ENCODE results near the gene SBDS.
"Not testable (repeated sequence)": the region's sequence is repeated elsewhere in the genome, so short reads cannot be mapped to it uniquely, and the experiment has no call there.

Gene SBDS

DNA sequence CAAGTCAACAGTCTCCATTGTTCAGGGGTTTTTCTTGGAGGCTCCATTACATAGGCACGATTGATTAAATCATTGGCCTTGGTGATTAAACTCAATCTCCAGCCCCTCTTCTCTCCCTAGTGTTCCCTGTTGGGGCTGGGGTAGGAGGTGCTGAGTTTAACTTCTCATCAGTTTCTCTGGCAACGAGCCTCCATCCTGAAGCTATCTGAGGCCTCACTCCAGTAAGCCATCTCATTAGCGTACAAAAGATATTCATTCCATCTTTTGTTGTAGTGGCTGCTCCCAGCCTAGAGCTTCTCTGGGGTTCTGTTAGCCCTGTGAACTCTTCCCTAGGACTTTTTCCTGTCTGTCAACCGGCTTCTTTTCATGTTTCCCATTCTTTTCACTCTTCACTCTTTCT is 12.9 kb upstream of the SBDS start:
- Histone ChIP-seq H3K9me3 (no peaks in the 10 kb centered on the region), H3K4me1 (no peaks in the 10 kb centered on the region), H3K4me3 (ENCODE audit: low read depth, low read length) (no peak overlapping the region), H3K27me3 (no peaks in the 10 kb centered on the region), H3K36me3 (peaks cover 11% of the 10 kb centered on the region; the same call in 1 of the 2 replicates)
- no peak for DNase-seq
- TF ChIP-seq, protein P1, sequence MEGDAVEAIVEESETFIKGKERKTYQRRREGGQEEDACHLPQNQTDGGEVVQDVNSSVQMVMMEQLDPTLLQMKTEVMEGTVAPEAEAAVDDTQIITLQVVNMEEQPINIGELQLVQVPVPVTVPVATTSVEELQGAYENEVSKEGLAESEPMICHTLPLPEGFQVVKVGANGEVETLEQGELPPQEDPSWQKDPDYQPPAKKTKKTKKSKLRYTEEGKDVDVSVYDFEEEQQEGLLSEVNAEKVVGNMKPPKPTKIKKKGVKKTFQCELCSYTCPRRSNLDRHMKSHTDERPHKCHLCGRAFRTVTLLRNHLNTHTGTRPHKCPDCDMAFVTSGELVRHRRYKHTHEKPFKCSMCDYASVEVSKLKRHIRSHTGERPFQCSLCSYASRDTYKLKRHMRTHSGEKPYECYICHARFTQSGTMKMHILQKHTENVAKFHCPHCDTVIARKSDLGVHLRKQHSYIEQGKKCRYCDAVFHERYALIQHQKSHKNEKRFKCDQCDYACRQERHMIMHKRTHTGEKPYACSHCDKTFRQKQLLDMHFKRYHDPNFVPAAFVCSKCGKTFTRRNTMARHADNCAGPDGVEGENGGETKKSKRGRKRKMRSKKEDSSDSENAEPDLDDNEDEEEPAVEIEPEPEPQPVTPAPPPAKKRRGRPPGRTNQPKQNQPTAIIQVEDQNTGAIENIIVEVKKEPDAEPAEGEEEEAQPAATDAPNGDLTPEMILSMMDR (IDR thresholded peaks at IDR 0.05; ENCODE audit: low read depth, low read length), result no peak

DNA sequence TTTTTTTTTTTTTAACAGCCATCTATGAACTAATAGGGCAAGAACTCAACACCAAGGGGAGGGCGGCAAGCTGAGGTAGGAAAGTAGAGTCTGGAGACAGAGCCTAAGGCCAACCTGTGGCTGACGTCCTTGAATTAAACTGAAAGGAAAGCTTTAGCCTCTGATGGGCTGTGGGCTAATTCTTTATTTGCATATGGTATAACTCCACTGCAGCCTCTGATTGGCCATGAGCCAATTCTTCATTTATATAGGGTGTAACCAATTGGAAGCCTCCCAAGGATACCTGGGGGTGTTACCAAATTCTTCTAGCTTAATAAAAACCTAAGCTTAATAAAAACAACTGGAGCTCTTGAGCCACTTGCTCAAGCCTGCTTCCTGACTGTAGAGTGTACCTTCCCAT is 11.6 kb upstream of the SBDS start:
- H3K27me3 ChIP-seq, result no peaks in the 10 kb centered on the region
- no peak overlapping the region for H3K4me3 ChIP-seq (ENCODE audit: low read depth, low read length)
- DNase-seq, result no peak
- H3K36me3 ChIP-seq, result peaks cover 11% of the 10 kb centered on the region; the same call in 1 of the 2 replicates
- no peaks in the 10 kb centered on the region for H3K4me1 ChIP-seq
- no peaks in the 10 kb centered on the region for H3K9me3 ChIP-seq
- TF ChIP-seq, protein P1 (IDR thresholded peaks at IDR 0.05; ENCODE audit: low read depth, low read length), result no peak

DNA sequence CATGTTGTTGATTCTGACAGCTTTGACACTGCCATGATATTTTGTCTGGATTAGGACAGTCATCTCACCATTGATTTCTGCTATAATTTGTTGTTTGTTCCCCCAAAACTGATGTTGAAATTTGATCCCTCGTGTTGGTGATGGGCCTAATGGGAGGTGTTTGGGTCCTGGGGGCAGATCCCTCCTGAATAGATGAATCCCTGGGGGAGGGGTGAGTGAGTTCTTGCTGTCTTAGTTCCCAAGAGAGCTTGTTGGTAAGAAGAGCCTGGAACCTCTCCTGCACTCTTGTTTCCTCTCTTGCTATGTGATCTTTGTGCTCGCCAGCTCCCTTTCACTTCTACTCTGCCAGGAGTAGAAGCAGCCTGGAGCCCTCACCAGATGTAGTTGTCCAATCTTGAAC is 8.8 kb upstream of the SBDS start:
- not testable (repeated sequence) for H3K4me1 ChIP-seq; DNase-seq; H3K27me3 ChIP-seq; H3K4me3 ChIP-seq (ENCODE audit: low read depth, low read length); H3K9me3 ChIP-seq; H3K36me3 ChIP-seq

DNA sequence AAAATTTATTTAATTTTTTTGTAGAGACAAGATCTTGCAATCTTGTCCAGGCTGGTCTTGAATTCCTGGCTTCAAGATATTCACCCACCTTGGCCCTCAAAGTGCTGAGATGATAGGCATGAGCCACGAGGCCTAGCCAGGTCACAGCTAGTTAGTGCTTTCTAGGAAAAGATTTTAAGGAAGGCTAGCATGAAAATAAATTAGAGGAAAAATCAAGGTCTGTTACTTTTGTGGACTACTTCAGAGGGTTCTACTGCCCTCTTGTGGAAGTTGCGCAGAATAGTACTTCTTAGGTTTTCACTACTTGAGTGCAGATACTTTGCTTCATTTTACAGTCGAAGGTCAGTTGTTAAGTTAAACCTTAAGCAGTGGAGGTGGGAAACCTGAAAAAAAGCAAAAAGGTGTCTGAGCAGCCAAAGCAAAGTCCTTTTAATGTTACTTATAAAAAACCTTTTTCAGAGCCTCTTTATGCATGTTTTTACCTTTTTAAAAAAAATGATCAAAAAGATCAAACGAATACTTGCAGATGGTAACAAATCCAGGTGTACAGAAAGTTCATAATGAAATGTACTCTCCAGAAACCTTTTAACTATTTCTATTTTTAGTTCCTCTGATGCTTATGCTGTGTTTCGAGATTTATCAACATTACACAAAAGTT is 5.3 kb upstream of the SBDS start:
- not testable (repeated sequence) for H3K36me3 ChIP-seq; H3K9me3 ChIP-seq; H3K4me3 ChIP-seq (ENCODE audit: low read depth, low read length); H3K27me3 ChIP-seq; DNase-seq; H3K4me1 ChIP-seq

DNA sequence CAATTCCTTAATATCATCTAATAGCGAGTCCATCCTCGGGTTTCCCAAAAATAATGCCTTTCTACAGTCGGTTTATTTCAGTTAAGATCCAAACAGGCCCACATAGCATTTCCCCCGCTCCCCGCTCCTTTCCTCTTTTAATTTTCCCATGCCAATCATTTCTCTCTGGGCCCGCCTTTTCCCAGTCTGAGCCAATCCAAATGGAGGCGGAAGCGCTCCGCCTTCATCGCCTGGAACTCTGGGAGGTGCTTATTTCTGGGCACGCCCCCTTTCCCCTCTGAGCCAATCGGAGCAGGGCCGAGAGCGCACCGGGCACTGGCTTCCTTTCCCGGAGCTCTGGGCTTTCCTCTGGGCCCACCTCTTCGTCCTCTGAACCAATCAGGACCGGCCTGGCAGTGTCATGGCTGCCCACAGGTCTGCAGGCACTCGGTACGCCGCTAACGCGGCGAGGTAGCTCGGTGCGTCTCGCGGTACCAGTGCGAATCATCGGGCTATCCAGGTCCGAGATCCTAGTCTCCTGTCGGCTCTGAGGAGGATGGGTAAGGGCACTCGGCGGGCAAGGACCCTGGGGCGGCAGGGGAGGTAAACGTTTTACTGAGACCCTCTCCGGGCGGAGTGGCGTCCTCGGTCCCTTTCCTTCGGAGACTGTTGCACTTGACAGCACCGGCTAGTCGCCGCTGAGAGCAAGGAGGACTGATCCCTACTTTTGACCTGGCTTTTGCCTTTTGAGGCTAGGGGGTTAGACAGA is 1.2 kb upstream of the SBDS start, which contains the start of gene TYW1:
Gene TYW1, plus strand, starts transcription at position 390 of the 748 bp plus-strand sequence. Its CDS starts 146 bp downstream, at position 536.
- not testable (repeated sequence) for H3K27me3 ChIP-seq, H3K4me1 ChIP-seq, H3K9me3 ChIP-seq
- peaks cover 10% of the 10 kb centered on the region for H3K36me3 ChIP-seq
- peak; percentile 98 for DNase-seq
- peak within 1 kb of the TSS; percentile 90 for H3K4me3 ChIP-seq (ENCODE audit: low read depth, low read length)

DNA sequence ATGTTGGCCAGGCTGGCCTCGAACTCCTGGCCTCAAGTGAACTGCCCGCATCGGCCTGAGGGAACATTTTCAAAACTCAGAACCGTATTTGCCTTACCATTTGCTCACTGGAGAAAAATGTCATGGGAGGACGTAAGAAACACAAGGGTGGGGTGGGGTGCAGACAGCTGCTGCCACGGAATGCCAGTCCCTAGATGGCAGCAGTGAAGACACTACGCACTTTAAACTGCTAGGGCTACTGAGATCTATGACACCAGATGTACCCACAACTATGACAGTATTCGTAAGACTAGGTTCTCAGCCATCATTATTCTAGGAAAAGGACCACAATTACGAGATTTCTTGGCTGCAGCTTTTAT is 716 bp downstream of the SBDS start:
- peak; percentile 48 for DNase-seq
- H3K4me3 ChIP-seq (ENCODE audit: low read depth, low read length), result peak overlapping the region; percentile 82
- not testable (repeated sequence) for H3K9me3 ChIP-seq, H3K4me1 ChIP-seq, H3K27me3 ChIP-seq
- TF ChIP-seq, protein P1 (IDR thresholded peaks at IDR 0.05; ENCODE audit: low read depth, low read length), result peak; percentile 47
- peaks cover 14% of the 10 kb centered on the region for H3K36me3 ChIP-seq

DNA sequence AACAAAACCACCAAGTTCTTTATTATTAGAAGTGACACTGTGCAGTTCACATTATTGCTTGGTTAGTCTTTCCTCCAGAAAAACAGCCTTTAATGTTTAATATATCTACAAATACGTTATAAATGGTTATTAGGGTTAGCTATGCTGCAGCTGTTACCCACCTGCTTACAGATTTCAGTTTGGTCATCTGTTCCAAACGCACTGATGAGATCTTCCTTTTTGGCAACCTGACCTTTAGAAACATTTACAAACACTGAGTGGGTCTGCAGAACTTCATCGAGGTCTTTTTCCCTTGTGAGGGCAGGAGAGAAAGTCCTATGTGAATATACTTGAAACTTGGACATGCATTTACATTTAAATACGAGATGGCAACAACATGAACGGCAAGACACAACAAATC is 1.3 kb downstream of the SBDS start:
- H3K36me3 ChIP-seq, result peaks cover 14% of the 10 kb centered on the region
- H3K4me3 ChIP-seq (ENCODE audit: low read depth, low read length), result peak overlapping the region; percentile 82
- not testable (repeated sequence) for DNase-seq, H3K4me1 ChIP-seq, H3K27me3 ChIP-seq, H3K9me3 ChIP-seq

DNA sequence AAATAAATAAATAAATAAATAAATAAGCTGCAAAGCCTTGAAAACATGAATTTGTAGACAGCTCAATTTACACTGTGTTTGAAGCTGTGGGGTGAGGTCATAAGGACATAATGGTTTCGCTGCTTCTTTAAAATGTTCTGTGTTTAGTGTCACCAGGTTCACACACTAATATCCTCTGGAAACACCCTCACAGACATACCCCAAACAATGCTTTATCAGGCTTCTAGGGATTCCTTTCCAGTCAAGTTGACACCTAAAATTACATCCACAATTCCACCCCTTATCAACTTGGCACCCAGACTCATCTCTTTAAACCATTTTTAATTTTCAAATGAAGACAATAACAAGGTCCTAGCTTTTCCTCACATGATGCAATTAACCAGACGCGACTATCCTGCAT is 5.8 kb downstream of the SBDS start:
- not testable (repeated sequence) for H3K9me3 ChIP-seq; H3K4me3 ChIP-seq (ENCODE audit: low read depth, low read length); H3K4me1 ChIP-seq; H3K27me3 ChIP-seq; DNase-seq
- peaks cover 17% of the 10 kb centered on the region for H3K36me3 ChIP-seq

DNA sequence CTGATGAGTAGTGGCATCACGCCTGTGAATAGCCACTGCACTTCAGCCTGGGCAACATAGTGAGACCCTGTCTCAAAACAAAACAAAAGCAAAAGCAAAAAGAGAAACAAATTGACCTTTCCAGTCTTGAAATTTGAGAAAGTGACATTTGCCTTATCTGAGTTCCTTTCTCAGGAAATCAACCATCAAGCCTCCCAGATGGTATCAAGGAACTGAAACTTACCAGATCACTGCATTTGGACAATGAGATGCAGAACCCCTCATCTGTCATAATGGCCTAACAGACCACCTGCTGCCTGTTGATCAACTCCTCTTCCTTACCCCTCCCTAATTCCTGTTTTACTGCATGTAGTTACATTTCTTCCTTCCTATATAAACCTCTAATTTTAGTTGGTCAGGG is 15.1 kb downstream of the SBDS start:
- not testable (repeated sequence) for H3K4me3 ChIP-seq (ENCODE audit: low read depth, low read length)

DNA sequence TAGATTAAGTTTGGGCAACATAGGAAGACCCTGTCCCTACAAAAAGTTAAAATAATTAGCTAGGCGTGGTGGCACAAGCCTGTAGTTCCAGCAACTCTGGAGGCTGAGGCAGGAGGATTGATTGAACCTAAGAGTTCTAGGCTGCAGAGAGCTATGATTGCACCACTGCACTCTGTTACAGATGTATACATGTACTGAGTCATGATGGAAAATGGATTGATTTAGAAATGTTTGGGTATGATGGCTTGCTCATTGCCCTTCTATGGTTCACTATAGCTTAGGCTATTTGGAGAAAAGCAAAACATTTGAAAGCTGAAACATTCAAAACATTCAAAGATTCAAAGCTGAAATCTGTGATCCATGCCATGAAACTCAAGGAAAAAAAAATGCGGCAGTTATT is 16.4 kb downstream of the SBDS start:
- H3K9me3 ChIP-seq; H3K27me3 ChIP-seq; H3K36me3 ChIP-seq; DNase-seq; H3K4me3 ChIP-seq (ENCODE audit: low read depth, low read length); H3K4me1 ChIP-seq: not testable (repeated sequence)

More for the DNA sequence above, 15.1 kb downstream of the SBDS start:
- not testable (repeated sequence) for H3K27me3 ChIP-seq, H3K36me3 ChIP-seq, H3K9me3 ChIP-seq, H3K4me1 ChIP-seq, DNase-seq

DNA sequence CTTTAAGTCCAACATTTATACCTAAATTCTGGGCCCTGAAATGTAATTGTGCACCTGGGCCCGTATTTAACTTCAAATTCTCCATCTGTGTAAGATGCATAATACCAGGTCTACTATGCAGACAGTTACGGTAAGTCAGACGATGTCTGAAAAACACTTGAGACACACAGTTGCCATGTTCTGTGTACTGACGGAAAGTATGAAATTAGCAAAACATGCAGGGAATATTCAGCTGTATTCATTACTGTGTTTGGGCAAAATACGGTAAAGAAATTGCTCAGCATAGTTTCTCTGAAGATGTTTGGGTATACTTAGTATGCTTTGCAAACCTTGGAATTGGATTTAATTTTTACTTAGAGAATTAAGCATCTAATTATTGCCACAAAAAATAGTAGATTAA is 17.1 kb downstream of the SBDS start:
- not testable (repeated sequence) for H3K4me3 ChIP-seq (ENCODE audit: low read depth, low read length); H3K9me3 ChIP-seq; H3K27me3 ChIP-seq; DNase-seq; H3K4me1 ChIP-seq; H3K36me3 ChIP-seq

Data from BE2C (cell line).